HTERT RPE-1 (cell line): Measurements from ENCODE around the gene SCGB3A1.

Experiments
- in situ Hi-C: fragments of 300-500 bp; cut with MboI; formaldehyde crosslinking; loops from 4 replicates; pipeline ENCODE4 v1.14.3; 2020; ENCODE audit warnings: low sequenced_read_pairs

SCGB3A1 gene

GRCh38 chr5:180625791-180626660 lies 34.7 kb upstream of the SCGB3A1 start:
- in situ Hi-C loops = no loop called here

- in situ Hi-C loops = no loop called here
These were observed 34.0 kb upstream of the SCGB3A1 start for GRCh38 chr5:180625125-180625790.

- in situ Hi-C loops = no loop called here
These were observed 33.3 kb upstream of the SCGB3A1 start for GRCh38 chr5:180624587-180624986.

GRCh38 chr5:180623844-180624243 lies 32.5 kb upstream of the SCGB3A1 start:
- in situ Hi-C loops = no loop called here

- in situ Hi-C loops = no loop called here
These were observed 32.1 kb upstream of the SCGB3A1 start for GRCh38 chr5:180623411-180623834.

DNA sequence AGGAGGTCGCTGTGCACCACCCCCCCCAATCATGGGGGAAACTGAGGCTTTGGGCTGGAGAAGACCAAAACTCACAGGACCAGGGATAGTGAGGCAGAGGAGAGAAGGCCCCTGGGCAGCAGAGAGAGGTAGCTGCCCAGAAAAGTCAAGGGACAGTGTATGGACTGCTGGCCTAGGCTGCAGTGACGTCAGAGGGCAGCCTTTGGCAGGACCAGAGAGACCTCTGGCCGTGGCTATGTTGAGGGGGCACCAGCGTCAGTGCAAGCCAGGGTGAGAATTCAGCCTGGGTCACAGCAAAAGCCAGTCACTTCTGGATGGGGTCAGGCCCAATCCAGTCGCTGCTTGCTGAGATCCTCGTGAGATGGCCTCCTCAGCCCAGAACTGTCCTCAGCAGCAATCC lies 31.6 kb upstream of the SCGB3A1 start:
- in situ Hi-C loops = no loop called here

DNA sequence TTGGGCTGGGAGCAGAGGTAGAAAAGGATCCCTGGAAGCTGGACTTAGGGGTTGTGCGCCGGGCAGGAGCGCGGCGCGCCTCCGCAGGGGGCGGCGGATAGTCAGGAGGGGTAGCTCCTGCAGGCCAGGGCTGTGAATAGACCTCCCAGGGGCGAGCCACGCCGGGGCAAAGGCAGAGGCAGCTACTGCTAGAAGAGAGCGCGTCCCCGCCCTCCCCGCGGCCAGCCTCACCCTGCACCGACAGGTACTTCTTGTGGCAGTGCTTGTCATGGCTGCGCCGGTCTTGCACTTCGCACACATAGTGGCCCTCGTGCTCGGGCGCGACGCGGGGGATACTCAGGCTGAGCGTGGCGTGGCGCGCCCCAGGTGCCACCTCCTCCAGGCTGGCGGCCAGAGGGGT lies 30.0 kb upstream of the SCGB3A1 start:
- in situ Hi-C loops = no loop called here

GRCh38 chr5:180620014-180620413 lies 28.7 kb upstream of the SCGB3A1 start:
- in situ Hi-C loops = no loop called here

DNA sequence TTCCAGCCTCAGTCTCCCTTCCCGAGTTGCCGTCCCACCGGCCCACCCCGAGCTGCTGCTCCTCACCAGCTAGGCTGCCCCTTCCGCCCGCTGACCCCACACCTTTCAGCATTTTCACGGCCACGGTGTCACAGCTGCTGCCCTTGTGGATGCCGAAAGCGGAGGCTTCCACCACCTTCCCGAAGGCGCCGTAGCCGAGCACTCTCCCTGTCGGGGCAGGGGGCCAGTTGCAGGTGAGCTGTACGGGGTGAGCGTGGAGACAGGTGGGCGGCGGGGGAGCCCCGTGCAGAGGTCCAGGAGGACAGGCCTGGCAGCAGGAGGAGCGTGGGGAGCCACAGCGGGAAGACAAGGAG lies 28.2 kb upstream of the SCGB3A1 start:
- in situ Hi-C loops = no loop called here

GRCh38 chr5:180618829-180619562 lies 27.7 kb upstream of the SCGB3A1 start:
- in situ Hi-C loops = no loop called here

DNA sequence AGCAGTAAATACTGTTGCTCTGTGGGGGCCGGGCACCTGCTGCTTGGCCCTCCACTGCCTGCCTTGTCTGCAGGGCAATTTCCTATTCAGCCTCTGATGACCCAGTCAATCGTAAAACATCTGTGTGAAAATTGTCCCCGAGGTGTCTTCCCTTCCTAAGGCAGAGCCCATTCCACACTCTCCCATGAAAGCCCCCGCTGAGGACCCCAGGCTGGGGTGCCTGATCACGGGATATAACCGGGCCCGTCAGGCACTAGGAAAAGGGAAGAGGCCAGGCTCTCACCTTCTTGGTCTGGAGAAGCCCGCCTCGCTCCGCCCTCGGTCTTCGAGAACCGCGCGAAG lies 27.2 kb upstream of the SCGB3A1 start:
- in situ Hi-C loops = no loop called here

GRCh38 chr5:180613814-180614188 lies 22.5 kb upstream of the SCGB3A1 start:
- in situ Hi-C loops = no loop called here

DNA sequence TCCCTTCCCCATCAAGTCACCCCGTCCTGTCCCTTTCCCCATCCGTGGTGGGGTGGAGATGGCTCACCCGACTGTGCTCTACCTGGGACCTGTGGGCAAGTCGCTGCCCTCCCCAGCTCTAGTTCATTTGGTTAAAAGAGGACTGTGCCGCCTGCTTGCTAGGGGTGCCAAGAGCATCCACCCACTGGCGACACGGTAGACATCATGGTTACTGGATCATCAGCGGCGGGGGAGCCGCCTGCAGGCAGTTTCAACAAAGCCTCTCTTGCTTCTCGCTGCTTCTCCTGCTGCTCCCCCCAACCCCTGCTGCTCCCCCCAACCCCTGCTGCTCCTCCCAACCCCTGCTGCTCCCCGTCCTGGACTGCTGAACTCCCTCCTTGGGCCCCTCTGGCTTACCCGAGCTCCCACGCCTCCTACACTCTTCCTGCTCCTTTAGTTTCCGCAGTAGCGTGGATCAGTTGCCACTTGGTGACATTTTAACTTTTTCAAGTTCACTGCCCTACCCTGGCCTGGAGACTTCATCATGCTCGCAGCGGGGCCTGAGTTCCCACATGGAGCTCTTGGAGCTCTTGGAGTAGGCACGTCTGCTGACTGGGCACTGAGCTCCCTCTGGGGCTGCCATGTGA lies 22.0 kb upstream of the SCGB3A1 start:
- in situ Hi-C loops = no loop called here

DNA sequence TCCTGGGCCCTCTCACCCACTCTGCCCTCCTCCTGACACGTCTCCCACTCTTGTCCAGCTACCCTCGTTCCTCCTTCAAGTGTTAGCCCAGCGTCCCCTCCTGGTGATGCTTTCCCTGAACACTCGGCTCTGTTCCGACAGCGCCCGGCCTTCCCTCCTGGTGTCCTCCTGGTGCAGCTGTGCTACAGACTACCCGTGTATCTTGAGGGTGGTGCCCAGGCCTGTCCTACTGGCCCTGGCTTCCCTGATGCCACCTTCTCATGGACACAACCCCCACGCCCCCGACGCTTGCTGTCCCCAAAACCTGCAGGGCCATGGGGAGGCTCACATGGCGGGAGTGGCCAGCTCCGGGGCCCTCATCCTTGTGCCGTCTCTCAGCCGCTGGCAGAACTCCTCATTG lies 21.4 kb upstream of the SCGB3A1 start:
- in situ Hi-C loops = no loop called here

DNA sequence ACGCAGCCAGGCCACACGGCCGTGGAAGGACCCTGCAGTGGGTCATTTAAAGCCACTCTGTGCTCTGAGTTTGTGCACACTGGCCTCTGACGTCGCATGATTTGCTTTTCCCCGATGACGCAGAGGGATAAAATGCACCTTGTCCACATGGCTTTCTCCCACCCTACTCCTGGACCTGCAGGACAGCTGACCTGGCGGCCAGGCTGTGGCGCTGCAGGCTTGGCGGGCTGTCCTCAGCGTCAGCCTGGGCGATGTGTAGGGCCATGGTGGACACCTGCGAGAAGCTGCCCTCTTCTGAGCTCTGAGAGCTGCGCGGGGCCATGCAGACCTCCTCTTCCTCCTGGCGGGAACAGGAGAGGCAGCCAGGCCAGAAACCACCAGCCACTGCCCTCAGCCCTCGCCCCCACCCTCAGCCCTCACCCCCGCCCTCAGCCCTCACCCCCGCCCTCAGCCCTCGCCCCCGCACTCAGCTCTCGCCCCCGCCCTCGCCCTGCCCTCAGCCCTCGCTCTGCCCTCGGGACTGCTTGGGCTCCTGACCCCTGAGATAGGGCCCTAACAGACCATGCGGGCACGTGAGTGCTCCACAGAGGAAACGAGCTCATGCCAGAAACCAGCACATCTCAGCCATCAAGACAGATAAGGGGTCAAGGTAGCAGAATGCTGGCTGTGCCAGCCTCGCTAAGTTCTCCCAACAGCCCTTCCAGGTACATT lies 20.0 kb upstream of the SCGB3A1 start:
- in situ Hi-C loops = no loop called here

DNA sequence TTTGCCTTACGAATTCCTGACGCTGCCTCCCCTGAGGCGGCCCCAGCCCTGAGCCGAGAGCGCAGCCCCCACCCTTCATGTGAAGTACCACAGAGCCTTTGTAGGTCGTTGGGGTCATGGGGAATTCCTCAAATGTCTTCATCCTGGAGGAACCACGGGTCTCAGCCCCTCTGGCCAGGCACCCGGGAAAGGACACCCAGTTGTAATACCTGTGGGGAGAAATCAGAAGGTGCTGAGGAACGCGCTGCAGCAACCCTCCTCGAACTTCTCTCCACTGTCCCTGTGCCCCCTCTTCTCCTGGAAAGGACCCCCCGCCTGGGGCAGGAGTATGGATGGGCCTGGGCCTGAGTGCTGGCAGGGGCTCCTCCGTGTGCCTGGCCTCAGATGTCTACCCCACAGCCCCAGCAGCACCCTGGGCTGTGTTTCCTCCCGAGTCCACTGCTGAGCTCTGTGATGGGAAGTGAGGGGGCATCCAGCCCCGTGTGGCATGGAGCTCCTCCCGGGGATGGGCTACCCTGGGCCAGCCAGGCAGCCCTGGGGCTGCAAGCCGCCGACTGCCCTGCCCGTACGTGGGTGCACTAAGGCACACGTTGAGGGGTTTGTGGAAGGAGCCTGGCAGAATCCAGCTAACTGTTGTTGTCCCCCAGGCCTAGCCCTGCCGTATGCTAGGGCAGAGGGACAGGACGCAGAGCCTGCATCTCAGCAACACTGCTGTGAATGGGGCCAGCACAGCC lies 18.7 kb upstream of the SCGB3A1 start:
- in situ Hi-C loops = no loop called here

GRCh38 chr5:180609386-180609785 lies 18.1 kb upstream of the SCGB3A1 start:
- in situ Hi-C loops = no loop called here

DNA sequence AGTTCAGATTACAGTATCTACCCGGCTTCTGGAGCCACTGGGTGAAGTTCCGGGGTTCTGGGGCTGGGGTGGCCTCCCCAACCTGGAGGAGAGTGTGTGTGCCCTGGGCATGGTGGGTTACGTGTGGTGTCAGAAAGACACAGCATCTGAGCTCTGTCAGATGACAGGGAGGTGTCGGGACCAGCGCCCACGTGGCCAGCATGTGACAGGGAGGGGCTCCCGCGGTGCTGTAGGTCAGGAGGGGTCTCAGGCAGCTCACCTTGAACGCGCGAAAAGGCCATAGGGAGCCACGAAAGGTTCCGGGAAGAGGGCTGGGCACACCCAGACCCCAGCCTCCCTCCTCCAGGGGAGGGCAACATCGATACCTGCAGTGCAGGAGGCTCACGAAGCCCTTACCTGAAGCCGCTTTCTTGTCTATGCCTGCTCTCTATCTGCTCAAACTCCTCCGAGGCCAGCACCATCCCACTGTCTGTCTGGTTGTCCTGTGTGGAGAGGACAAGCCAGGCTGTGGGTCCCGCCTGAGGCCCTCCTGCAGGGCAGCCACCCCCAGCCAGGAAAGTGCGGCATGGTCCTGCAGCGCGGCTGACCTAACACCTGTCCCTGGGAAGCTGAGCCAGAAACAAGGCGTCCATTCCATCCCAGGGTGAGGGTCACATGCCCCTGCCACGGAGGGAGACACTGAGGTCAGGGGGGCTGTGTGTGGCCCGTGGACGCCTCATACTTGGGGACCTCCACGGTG lies 17.4 kb upstream of the SCGB3A1 start:
- in situ Hi-C loops = no loop called here

DNA sequence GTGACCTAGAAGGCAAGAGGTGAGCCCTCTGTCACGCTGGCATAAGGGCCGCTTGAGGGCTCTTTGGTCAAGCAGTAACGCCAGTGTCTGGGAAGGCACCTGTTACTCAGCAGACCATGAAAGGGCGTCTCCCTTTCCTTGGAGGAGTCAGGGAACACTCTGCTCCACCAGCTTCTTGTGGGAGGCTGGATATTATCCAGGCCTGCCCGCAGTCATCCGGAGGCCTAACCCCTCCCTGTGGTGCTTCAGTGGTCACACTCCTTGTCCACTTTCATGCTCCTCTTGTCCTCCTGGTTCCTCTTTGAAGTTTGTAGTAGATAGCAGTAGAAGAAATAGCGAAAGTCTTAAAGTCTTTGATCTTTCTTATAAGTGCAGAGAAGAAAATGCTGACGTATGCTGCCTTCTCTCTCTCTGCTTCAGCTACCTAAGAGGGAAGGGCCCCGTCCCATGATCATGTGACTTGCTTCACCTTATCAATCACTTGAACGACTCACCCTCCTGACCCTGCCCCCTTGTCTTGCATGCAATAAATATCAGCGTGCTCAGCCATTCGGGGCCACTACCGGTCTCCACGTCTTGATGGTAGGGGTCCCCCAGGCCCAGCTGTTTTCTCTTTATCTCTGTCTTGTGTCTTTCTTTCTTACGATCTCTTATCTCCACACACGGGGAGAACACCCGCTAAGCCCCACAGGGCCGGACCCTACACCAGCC lies 16.7 kb upstream of the SCGB3A1 start:
- in situ Hi-C loops = no loop called here
